ENCODE results near the gene GRAMD1A. TPM values are rescaled to one million over a fixed set of nuclear protein-coding genes. Genes with fewer than 3 reads are reported as not detected.

Gene GRAMD1A
- total and polyA plus RNA-seq, 2 of the 8 experiments (the other 6 are each of a cell fraction or from before 2014, with no cell fraction given), result 113 to 154 TPM

DNA sequence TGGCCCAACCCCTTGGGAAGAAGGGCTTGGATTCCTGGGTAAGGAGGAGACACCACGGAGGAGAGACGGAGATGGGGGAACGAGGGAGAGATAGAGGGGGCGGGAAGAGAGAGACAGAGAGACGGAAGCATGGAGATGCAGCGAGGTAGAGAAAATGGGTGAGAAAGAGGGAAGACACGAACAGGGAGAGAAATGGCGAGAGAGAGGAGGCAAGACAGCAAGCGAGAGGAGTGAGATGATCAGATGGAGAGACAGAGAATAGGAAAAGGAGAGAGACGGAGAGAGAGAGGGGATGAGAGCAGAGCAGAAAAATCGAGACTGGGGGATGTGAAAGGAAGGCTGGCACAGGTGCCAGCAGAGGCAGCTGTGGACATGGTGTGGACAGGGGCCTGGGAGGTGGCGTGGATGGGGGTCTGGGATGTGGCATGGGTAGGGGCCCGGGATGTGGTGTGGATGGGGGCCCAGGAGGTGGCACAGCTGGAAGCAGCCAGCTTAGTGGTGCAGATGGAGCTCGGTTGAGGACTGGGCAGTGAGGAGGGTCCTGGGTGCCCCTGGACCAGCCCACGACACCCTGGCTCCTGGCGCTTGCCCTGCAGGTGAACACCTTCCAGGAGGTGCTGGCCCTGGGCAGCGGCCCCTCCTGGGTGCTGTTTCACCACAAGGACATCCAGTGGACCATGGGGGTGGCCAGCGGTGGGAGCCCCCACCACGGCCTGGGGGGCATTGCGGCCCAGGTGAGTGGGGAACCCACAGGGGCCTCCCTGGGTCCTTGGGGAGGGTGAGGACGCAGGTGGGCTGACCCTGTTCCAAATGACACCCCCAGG is 75.3 kb downstream of the GRAMD1A start (continued):
- TF ChIP-seq CBX8 (IDR thresholded peaks at IDR 0.05; ENCODE audit: borderline replicate concordance, low read depth, low read length), result no peak
- no peak for TF ChIP-seq SIN3A (conservative IDR thresholded peaks at IDR 0.05 in 1 of 2, IDR thresholded peaks at IDR 0.05 in 1 of 2; ENCODE audit: low read depth in 1 of 2, low read length in 2 of 2)
- no peak for TF ChIP-seq CREB1 (IDR thresholded peaks at IDR 0.05)
- TF ChIP-seq TEAD4 (IDR thresholded peaks at IDR 0.05; ENCODE audit: low read depth, low read length), result no peak
- no peak for TF ChIP-seq GABPA (IDR thresholded peaks at IDR 0.05; ENCODE audit: borderline replicate concordance, insufficient read depth, low read length)
- no peak for TF ChIP-seq RNF2 (IDR thresholded peaks at IDR 0.05; ENCODE audit: borderline replicate concordance, low read depth, low read length, missing control alignments, poor library complexity, severe bottlenecking)
- no peak for TF ChIP-seq YY1 (IDR thresholded peaks at IDR 0.05; ENCODE audit: low read depth, low read length)

Measured in H1 (cell line).